Upper lobe of right lung (tissue), 1 donor: ENCODE measurements around the gene PCK2. TPM values are rescaled to one million over a fixed set of nuclear protein-coding genes. Genes with fewer than 3 reads are reported as not detected.

Source experiments
- ATAC-seq: fragments of 200-7000 bp; cut with Tn5 transposase; one replicate; pipeline ENCODE4 v1.9.1; 2020; ENCODE audit warnings: mild to moderate bottlenecking, moderate library complexity
- DNase-seq: peaks from one replicate; pipeline ENCODE4 v3.0.0-alpha.2; 2020
- H3K27ac ChIP-seq: fragments of 200-600 bp; one replicate; pipeline ENCODE4 v1.8.0; 2022
- H3K27me3 ChIP-seq: fragments of 200-600 bp; one replicate; pipeline ENCODE4 v1.8.0; 2022; ENCODE audit warnings: mild to moderate bottlenecking
- H3K36me3 ChIP-seq: fragments of 200-600 bp; one replicate; pipeline ENCODE4 v1.8.0; 2022
- H3K4me1 ChIP-seq: fragments of 200-600 bp; one replicate; pipeline ENCODE4 v1.8.0; 2022
- H3K4me3 ChIP-seq: fragments of 200-600 bp; one replicate; pipeline ENCODE4 v1.8.0; 2022; ENCODE audit warnings: mild to moderate bottlenecking
- H3K9me3 ChIP-seq: fragments of 200-600 bp; one replicate; pipeline ENCODE4 v1.8.0; 2022
- CTCF ChIP-seq: fragments of 200-600 bp; IDR thresholded peaks from one replicate; pipeline ENCODE4 v1.8.0; 2022; ENCODE audit warnings: antibody characterized with exemption
- intact Hi-C: fragments of 100-400 bp; cut with DNase I; formaldehyde crosslinking; loops from one replicate; pipeline ENCODE4 v1.11.0; 2022
- total RNA-seq: library from RNA; stranded (reverse); fragmentation: NEBNext Ultra II Directional; extraction: Animal tissue kit (Norgen Biotek cat#: 25700); gene quantifications from one replicate; pipeline ENCODE4 v1.2.1, GENCODE V29; 2021
- donor health status: DM: no; HTN: yes; CAD: no; lungs with severe emphysema.

PCK2 gene
- total RNA-seq, 1 donor from 2014 or later: 39.9 TPM

DNA sequence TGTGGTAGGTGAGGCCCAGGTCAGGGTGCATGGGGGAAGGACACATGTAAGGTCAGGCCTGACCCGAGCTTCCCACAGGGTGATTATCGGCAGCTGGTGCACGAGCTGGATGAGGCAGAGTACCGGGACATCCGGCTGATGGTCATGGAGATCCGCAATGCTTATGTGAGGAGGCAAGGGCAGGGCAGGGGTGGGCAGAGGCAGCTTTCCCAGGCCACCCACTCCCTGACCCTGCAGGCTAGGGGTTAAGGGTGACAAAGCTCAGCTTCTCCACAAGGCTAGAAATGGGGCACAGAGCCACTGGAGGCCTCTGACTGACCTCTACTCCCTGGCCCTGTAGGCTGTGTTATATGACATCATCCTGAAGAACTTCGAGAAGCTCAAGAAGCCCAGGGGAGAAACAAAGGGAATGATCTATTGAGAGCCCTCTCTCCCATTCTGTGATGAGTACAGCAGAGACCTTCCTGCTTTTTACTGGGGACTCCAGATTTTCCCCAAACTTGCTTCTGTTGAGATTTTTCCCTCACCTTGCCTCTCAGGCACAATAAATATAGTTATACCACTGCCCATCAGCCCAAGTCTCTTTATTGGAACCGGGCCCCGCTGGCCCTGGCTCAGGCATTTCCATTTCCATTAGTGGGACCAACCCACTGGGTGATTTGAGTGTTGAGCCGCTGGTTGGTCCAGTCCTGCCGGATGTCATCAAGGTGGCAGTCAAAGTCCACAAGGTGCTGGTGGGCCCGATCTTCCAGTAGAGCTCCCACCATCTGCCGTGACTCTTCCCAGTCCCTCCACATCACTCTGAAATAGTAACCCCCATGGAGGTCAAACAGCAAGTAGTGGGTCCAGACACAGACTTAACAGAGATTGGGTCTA, 44.5 kb downstream of the PCK2 start:
- H3K27ac ChIP-seq: no peak overlapping the region
- H3K9me3 ChIP-seq: no peaks in the 10 kb centered on the region
- peaks cover 34% of the 10 kb centered on the region for H3K4me1 ChIP-seq
- H3K36me3 ChIP-seq: peaks cover 28% of the 10 kb centered on the region
- H3K4me3 ChIP-seq: no peak overlapping the region
- no peak for TF ChIP-seq CTCF
- intact Hi-C loops: no loop called here
- ATAC-seq (no peak), DNase-seq (no peak)
- H3K27me3 ChIP-seq: no peaks in the 10 kb centered on the region

DNA sequence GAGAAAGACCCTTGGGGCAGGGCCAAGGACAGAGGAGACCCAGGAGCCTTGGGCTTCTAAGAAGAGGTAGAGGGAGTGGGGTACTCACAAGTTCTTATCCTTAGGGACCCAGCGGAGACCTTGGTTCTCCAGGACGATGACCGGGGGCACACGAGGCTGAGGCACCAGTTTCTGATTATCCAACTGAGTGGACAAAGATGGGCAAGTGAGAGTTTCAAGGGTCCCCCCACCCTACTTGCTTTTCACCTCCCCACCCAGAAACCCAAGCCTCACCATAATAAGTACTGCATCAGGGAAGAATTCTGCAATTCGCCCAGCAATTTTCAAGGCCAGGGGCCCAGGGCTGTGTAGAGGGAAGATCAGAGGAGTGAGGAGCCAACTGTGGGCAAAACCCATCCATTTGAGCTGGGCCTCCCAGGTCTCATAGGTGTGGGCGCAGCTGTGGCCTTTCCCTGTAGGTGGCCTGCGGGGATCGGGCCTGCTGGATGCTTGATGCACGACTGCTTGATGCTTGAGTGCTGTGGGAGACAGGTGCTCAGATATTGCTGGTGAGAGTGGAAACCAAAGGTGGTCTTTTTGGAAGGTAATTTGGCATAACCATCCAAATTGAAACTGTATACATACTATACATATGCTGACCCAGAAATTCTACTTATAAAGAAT, 45.3 kb downstream of the PCK2 start:
- no peak overlapping the region for H3K27ac ChIP-seq
- H3K4me3 ChIP-seq: peak overlapping the region; percentile 77

GRCh38 chr14:24141097-24141880, 47.2 kb downstream of the PCK2 start, which contains the start of gene EMC9:
EMC9 (minus strand) TSS chr14:24141591; CDS start chr14:24141304, 287 bp downstream.
- peaks cover 36% of the 10 kb centered on the region for H3K36me3 ChIP-seq
- intact Hi-C loops: no loop called here
- H3K27ac ChIP-seq: peak within 1 kb of the TSS; percentile 86
- peaks cover 42% of the 10 kb centered on the region for H3K4me1 ChIP-seq
- H3K4me3 ChIP-seq: peak within 1 kb of the TSS; percentile 77
- peak; percentile 100 for DNase-seq
- H3K9me3 ChIP-seq: no peaks in the 10 kb centered on the region
- no peaks in the 10 kb centered on the region for H3K27me3 ChIP-seq
- TF ChIP-seq CTCF: peak; percentile 46
- peak; percentile 95 for ATAC-seq

More for the DNA sequence above, 45.3 kb downstream of the PCK2 start:
- ATAC-seq: no peak
- intact Hi-C loops: no loop called here
- no peaks in the 10 kb centered on the region for H3K9me3 ChIP-seq
- peaks cover 36% of the 10 kb centered on the region for H3K36me3 ChIP-seq
- peaks cover 34% of the 10 kb centered on the region for H3K4me1 ChIP-seq
- DNase-seq: no peak
- H3K27me3 ChIP-seq: no peaks in the 10 kb centered on the region
- no peak for TF ChIP-seq CTCF

- ATAC-seq (no peak), DNase-seq (no peak)
- no peak for TF ChIP-seq CTCF
- Histone ChIP-seq H3K27ac (no peak overlapping the region), H3K36me3 (peaks cover 23% of the 10 kb centered on the region), H3K4me3 (no peak overlapping the region), H3K27me3 (no peaks in the 10 kb centered on the region), H3K9me3 (no peaks in the 10 kb centered on the region), H3K4me1 (peaks cover 33% of the 10 kb centered on the region)
- intact Hi-C loops: no loop called here
Observed at GRCh38 chr14:24143511-24143910, 49.4 kb downstream of the PCK2 start.

- Histone ChIP-seq H3K27me3 (no peaks in the 10 kb centered on the region), H3K4me1 (peaks cover 34% of the 10 kb centered on the region), H3K36me3 (peaks cover 23% of the 10 kb centered on the region), H3K27ac (no peak overlapping the region), H3K9me3 (no peaks in the 10 kb centered on the region), H3K4me3 (no peak overlapping the region)
- TF ChIP-seq CTCF: no peak
- intact Hi-C loops: no loop called here
- DNase-seq (no peak), ATAC-seq (no peak)
Observed at GRCh38 chr14:24144451-24144850, 50.3 kb downstream of the PCK2 start.
